HepG2 (cell line): ENCODE data around the gene B4GALT1. TPM values are rescaled to one million over a fixed set of nuclear protein-coding genes. Genes with fewer than 3 reads are reported as not detected.

ENCODE experiments used
- ATAC-seq: fragments of 200-7000 bp; cut with Tn5 transposase; 3 replicates; pipeline ENCODE4 v1.9.1; 2020; ENCODE audit warnings: mild to moderate bottlenecking, moderate library complexity
- BruUV-seq: library from RNA; stranded (reverse); fragments of 400-500 nt; replicated peaks from 2 replicates; lab custom pipeline; 2021; lab: Mats Ljungman, UMichigan
- CTCF ChIA-PET: fragments of 300-600 bp; formaldehyde crosslinking; extraction: SDS; loops from one replicate; lab custom pipeline; 2021; ENCODE audit warnings: low total read pairs, inconsistent platforms, low intra/inter-chr PET ratio; lab: Yijun Ruan, JAX
- POLR2A ChIA-PET: fragments of 350-600 bp; sonication (Branson Sonifier 250); formaldehyde crosslinking; loops from one replicate; lab custom pipeline; 2020; ENCODE audit warnings: antibody characterized with exemption, inconsistent platforms; lab: Yijun Ruan, JAX
- DNase-seq: peaks from one replicate; pipeline ENCODE4 v3.0.0-alpha.2; 2015; ENCODE audit warnings: low spot score
- FAIRE-seq: peaks from 3 replicates; lab custom pipeline; 2011; peaks lifted over from hg19 to GRCh38; lab: Jason Lieb, UNC
- H2AFZ ChIP-seq: one replicate; pipeline ENCODE4 v1.6.1; 2011; ENCODE audit warnings: low read length, inconsistent platforms
- H3K27ac ChIP-seq: fragments of 300-600 bp; 3 replicates; pipeline ENCODE4 v1.8.0; 2011; ENCODE audit warnings: mixed run types, mild to moderate bottlenecking, mixed read lengths, low read length, inconsistent platforms; ENCODE audit not compliant: insufficient read depth; ENCODE audit errors: extremely low read length
- H3K27me3 ChIP-seq, 2 experiments: fragments of 200-600 bp in 1 of 2; 2 replicates in 1 of 2; 3 replicates in 1 of 2; pipeline versions ENCODE4 v1.6.0 to v1.8.0; 2011; ENCODE audit warnings: low read length in 2 of 2, mild to moderate bottlenecking in 2 of 2, moderate library complexity in 2 of 2, inconsistent platforms in 1 of 2; ENCODE audit not compliant: insufficient read depth in 2 of 2, control insufficient read depth in 1 of 2
- H3K36me3 ChIP-seq, 2 experiments: fragments of 200-600 bp in 1 of 2; replicated peaks in 1 of 2; 2 replicates in 1 of 2; 3 replicates in 1 of 2; pipeline versions ENCODE4 v1.5.1 to v1.8.0; 2011; ENCODE audit warnings: low read length in 2 of 2, inconsistent platforms in 1 of 2; ENCODE audit not compliant: insufficient read depth in 2 of 2, control insufficient read depth in 1 of 2
- H3K4me1 ChIP-seq: 2 replicates; pipeline ENCODE4 v1.5.1; 2012; ENCODE audit warnings: low read length, inconsistent platforms; ENCODE audit not compliant: insufficient read depth
- H3K4me2 ChIP-seq: 2 replicates; pipeline ENCODE4 v1.6.0; 2011; ENCODE audit warnings: low read depth, low read length, inconsistent platforms
- H3K4me3 ChIP-seq, 3 experiments: fragments of 200-600 bp in 1 of 3; sonication (generic), shearing (Covaris generic) in 1 of 3; replicated peaks in 1 of 3; 2 replicates each; pipeline ENCODE4 v1.5.1; 2011 to 2016; ENCODE audit warnings: low read length in 3 of 3, inconsistent platforms in 2 of 3, low read depth in 2 of 3, mild to moderate bottlenecking in 2 of 3, control low read depth in 1 of 3, mixed read lengths in 1 of 3; ENCODE audit not compliant: insufficient read depth in 1 of 3
- H3K79me2 ChIP-seq: one replicate; pipeline ENCODE4 v1.6.1; 2011; ENCODE audit warnings: low read length, inconsistent platforms; ENCODE audit not compliant: insufficient read depth
- H3K9ac ChIP-seq: 2 replicates; pipeline ENCODE4 v1.6.0; 2011; ENCODE audit warnings: mild to moderate bottlenecking, low read depth, low read length, inconsistent platforms; ENCODE audit not compliant: insufficient read depth
- H3K9me3 ChIP-seq: 2 replicates; pipeline ENCODE4 v1.5.1; 2012; ENCODE audit warnings: mild to moderate bottlenecking, low read length
- H4K20me1 ChIP-seq: 2 replicates; pipeline ENCODE4 v1.6.0; 2011; ENCODE audit warnings: inconsistent platforms, mild to moderate bottlenecking, low read length, moderate library complexity; ENCODE audit not compliant: insufficient read depth
- CCDC6 ChIP-seq: sonication (generic); formaldehyde crosslinking; IDR thresholded peaks from 2 replicates; pipeline ENCODE4 v1.8.1; 2022; ENCODE audit warnings: mild to moderate bottlenecking, missing genetic modification reagents, moderate library complexity
- HOXA3 ChIP-seq: sonication (generic); formaldehyde crosslinking; IDR thresholded peaks from 2 replicates; pipeline ENCODE4 v1.5.0; 2020; ENCODE audit warnings: missing genetic modification reagents
- MTA1 ChIP-seq: sonication (generic); formaldehyde crosslinking; IDR thresholded peaks from 2 replicates; pipeline ENCODE4 v1.4.0; 2020; ENCODE audit warnings: missing genetic modification reagents, mild to moderate bottlenecking, borderline replicate concordance
- SIX1 ChIP-seq: sonication (generic); formaldehyde crosslinking; IDR thresholded peaks from 2 replicates; pipeline ENCODE4 v1.4.0; 2020; ENCODE audit warnings: missing genetic modification reagents, borderline replicate concordance
- STAT6 ChIP-seq: sonication (generic); formaldehyde crosslinking; IDR thresholded peaks from 2 replicates; pipeline ENCODE4 v1.4.0; 2020; ENCODE audit warnings: missing genetic modification reagents, mild to moderate bottlenecking, borderline replicate concordance
- ZBTB38 ChIP-seq: sonication (generic); formaldehyde crosslinking; IDR thresholded peaks from 2 replicates; pipeline ENCODE4 v1.5.1; 2020; ENCODE audit warnings: mild to moderate bottlenecking, missing genetic modification reagents
- WGBS: methylation state at CpG from one replicate; pipeline ENCODE4 v1.1.6; 2017; ENCODE audit warnings: low lambda C conversion rate; 5-methylcytosine and 5-hydroxymethylcytosine counted together
- in situ Hi-C: cut with HindIII; loops from 2 replicates; pipeline ENCODE4 v1.10.0; 2017; ENCODE audit warnings: low pct_unique_long_range_greater_than_20kb; ENCODE audit not compliant: extremely low pct_ligation_motif_present
- intact Hi-C: fragments of 100-400 bp; cut with micrococcal nuclease; formaldehyde crosslinking; loops from one replicate; pipeline ENCODE4 v1.10.0; 2022; ENCODE audit not compliant: unreplicated experiment
- polyA plus RNA-seq, 8 experiments: library from polyadenylated mRNA; depleted of rRNA in 3 of 8; stranded (reverse) in 7 of 8; unstranded in 1 of 8; fragments of >200 nt; fragmentation: Illumina TruSeq in 4 of 8; extraction: Trizol in 4 of 8; gene quantifications; 2 replicates each; pipeline versions ENCODE4 v1.2.1 to v1.2.3, GENCODE V29; 2011 to 2016; ENCODE audit warnings: low read depth in 4 of 8, missing spikeins in 1 of 8, mixed read lengths in 1 of 8; ENCODE audit not compliant: insufficient read depth in 1 of 8
- total RNA-seq, 5 experiments: library from RNA; depleted of rRNA; stranded (reverse); fragments of >200 nt; fragmentation: Illumina TruSeq; extraction: Trizol; gene quantifications; 2 replicates each; pipeline ENCODE4 v1.2.3, GENCODE V29; 2016; ENCODE audit warnings: low read depth in 1 of 5

The B4GALT1 gene
- total and polyA plus RNA-seq, 2 of the 13 experiments (the other 11 are each of a cell fraction or from before 2014, with no cell fraction given), result 15.7 to 33.5 TPM

- ChIA-PET CTCF (no interaction called here), POLR2A (no interaction called here)
- no peak overlapping the region for H3K27ac ChIP-seq
- no peak for DNase-seq
- peaks cover 3% of the 10 kb centered on the region for H3K79me2 ChIP-seq
- no peak overlapping the region for H3K4me3 ChIP-seq
- BruUV-seq, result no TSS peak
- no peak overlapping the region for H2AFZ ChIP-seq
- peaks cover 20 to 60% of the 10 kb centered on the region in 2 experiments for H3K36me3 ChIP-seq
- WGBS, result 86% methylated on average over 4 of the region's 5 CpGs
- in situ Hi-C loops, result no loop called here
- no peak overlapping the region for H3K9ac ChIP-seq
- no peaks in the 10 kb centered on the region for H3K9me3 ChIP-seq
- ATAC-seq, result no peak
- no peak for TF ChIP-seq HOXA3 (CRISPR knock-in tag)
- no peak for TF ChIP-seq MTA1
- no peak for TF ChIP-seq STAT6 (CRISPR knock-in tag)
- no peak for TF ChIP-seq ZBTB38
- no peak for TF ChIP-seq CCDC6 (CRISPR knock-in tag)
- TF ChIP-seq SIX1 (CRISPR knock-in tag), result no peak
- TF ChIP-seq, all 625 proteins: peak for 0
- intact Hi-C loops, result no loop called here
- Histone ChIP-seq H3K4me1 (peaks cover 22% of the 10 kb centered on the region), H3K27me3 (no peaks in the 10 kb centered on the region), H3K4me2 (no peak overlapping the region), H4K20me1 (peaks cover 13% of the 10 kb centered on the region; the same call in 1 of the 2 replicates)
- no peak for FAIRE-seq
Observed at GRCh38 chr9:33127881-33128280, 39.3 kb downstream of the B4GALT1 start.
